Hepatocyte (in vitro differentiated cells): Measurements from ENCODE around the gene PLCH2. TPM values are rescaled to one million over a fixed set of nuclear protein-coding genes. Genes with fewer than 3 reads are reported as not detected.
A peak's percentile ranks its signal among the peaks of the same experiment; 100 is the strongest.

Experiments
- DNase-seq: peaks from one replicate; pipeline ENCODE4 v3.0.0-alpha.2; 2016; ENCODE audit warnings: low spot score
- H2AFZ ChIP-seq: fragments of 200-600 bp; sonication (generic); 2 replicates; pipeline ENCODE4 v1.6.0; 2016; ENCODE audit warnings: antibody characterized with exemption, mild to moderate bottlenecking
- H3K27ac ChIP-seq: fragments of 200-600 bp; sonication (generic); 2 replicates; pipeline ENCODE4 v1.5.1; 2016; ENCODE audit warnings: mild to moderate bottlenecking
- H3K27me3 ChIP-seq: fragments of 200-600 bp; sonication (generic); 2 replicates; pipeline ENCODE4 v1.6.1; 2016
- H3K36me3 ChIP-seq: fragments of 200-600 bp; sonication (generic); replicated peaks from 2 replicates; pipeline ENCODE4 v1.5.1; 2016; ENCODE audit warnings: low read depth; ENCODE audit not compliant: insufficient read depth
- H3K4me1 ChIP-seq: fragments of 200-600 bp; sonication (generic); 2 replicates; pipeline ENCODE4 v1.5.1; 2016; ENCODE audit warnings: mild to moderate bottlenecking, moderate library complexity; ENCODE audit not compliant: insufficient read depth
- H3K4me2 ChIP-seq: fragments of 200-600 bp; sonication (generic); 2 replicates; pipeline ENCODE4 v1.6.0; 2016
- H3K4me3 ChIP-seq: fragments of 200-600 bp; sonication (generic); 2 replicates; pipeline ENCODE4 v1.5.1; 2016; ENCODE audit warnings: mild to moderate bottlenecking
- H3K79me2 ChIP-seq: fragments of 200-600 bp; sonication (generic); 2 replicates; pipeline ENCODE4 v1.6.0; 2017; ENCODE audit warnings: mild to moderate bottlenecking
- H3K9me2 ChIP-seq: fragments of 200-600 bp; sonication (generic); replicated peaks from 2 replicates; pipeline ENCODE4 v1.6.0; 2017; ENCODE audit warnings: mild to moderate bottlenecking; ENCODE audit not compliant: insufficient read depth
- H3K9me3 ChIP-seq: fragments of 200-600 bp; sonication (generic); 2 replicates; pipeline ENCODE4 v1.5.1; 2016; ENCODE audit warnings: low read depth, mild to moderate bottlenecking
- H4K20me1 ChIP-seq: fragments of 200-600 bp; sonication (generic); 2 replicates; pipeline ENCODE4 v1.6.0; 2016; ENCODE audit warnings: mild to moderate bottlenecking; ENCODE audit not compliant: insufficient read depth, poor library complexity, severe bottlenecking
- EZH2 ChIP-seq: fragments of 200-600 bp; sonication (generic); IDR thresholded peaks from 2 replicates; pipeline ENCODE4 v1.6.1; 2016; ENCODE audit warnings: antibody characterized with exemption, mild to moderate bottlenecking, borderline replicate concordance
- EZH2phosphoT487 ChIP-seq: fragments of 200-600 bp; sonication (generic); IDR thresholded peaks from one replicate; pipeline ENCODE4 v1.6.1; 2018; ENCODE audit warnings: antibody characterized with exemption, mild to moderate bottlenecking, low read depth, moderate library complexity; ENCODE audit not compliant: unreplicated experiment, severe bottlenecking
- WGBS: methylation state at CpG from one replicate; pipeline ENCODE4 v1.1.6; 2016; ENCODE audit warnings: low lambda C conversion rate; ENCODE audit errors: missing lambda C conversion rate; 5-methylcytosine and 5-hydroxymethylcytosine counted together
- polyA plus RNA-seq: library from polyadenylated mRNA; unstranded; fragments of >200 nt; fragmentation: Nextera tagmentation; extraction: Ambion mirVana; gene quantifications from 2 replicates; pipeline ENCODE4 v1.2.1, GENCODE V29; 2016
- total RNA-seq: library from RNA; depleted of rRNA; stranded (reverse); fragments of >200 nt; gene quantifications from 2 replicates; pipeline ENCODE4 v1.2.3, GENCODE V29; 2014
- TF ChIP-seq, protein P1 (sequence below): fragments of 200-600 bp; sonication (generic); IDR thresholded peaks from 2 replicates; pipeline ENCODE4 v1.5.1; 2016; ENCODE audit warnings: antibody characterized with exemption, mild to moderate bottlenecking; ENCODE audit not compliant: poor library complexity

Gene PLCH2
- total and polyA plus RNA-seq, 2 experiments from 2014 or later: 1.3 to 3.4 TPM

DNA sequence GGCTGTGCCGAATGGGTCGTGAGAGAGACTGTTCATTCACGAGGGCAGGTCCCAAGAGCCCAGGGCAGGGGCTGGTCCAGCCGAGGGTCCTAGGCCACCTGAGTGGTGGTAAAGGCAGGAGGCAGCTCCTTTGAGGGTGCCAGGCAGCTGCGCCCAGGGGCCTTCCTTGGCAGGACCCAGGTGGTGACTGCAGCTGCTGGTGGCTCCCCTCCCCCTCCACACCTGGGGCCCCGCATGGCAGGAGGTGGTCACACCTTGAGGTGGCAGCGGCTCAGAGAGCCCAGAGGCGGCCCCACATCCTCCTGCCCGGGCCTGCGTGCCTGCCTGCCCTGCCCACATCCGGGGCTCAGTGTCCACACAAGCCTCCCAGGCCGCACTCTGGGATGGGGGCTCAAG lies 9.8 kb upstream of the PLCH2 start:
- H3K27me3 ChIP-seq: peaks cover 10% of the 10 kb centered on the region

DNA sequence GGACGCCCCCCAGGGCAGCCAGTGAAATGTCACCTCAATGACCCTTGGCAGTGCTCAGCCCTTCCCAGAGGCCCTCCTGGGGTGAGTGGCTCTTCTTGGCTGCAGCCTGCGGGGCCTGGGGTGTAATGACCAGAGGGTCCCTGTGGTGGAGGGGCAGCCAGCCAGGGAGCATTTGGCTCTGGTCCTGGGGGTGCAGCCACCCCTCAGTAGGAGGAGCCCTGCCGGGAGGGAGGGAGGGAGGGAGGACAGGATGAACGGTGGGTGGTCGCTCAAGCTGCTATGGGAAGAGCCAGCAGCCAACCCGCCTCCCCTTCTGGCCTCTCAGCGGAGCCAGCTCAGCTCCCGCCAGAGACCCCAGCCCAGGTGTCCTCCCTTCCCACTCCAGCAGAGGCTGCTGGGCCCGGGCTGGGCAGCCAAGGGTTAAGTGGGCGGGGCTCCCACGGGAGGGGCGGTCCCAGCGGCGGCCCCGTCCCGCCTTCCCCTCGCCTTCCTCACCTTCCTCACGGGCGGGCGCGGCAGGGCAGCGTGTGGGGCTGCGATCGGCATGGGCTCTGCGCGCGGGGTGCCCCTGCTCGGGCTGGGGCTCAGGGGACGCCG lies 9.0 kb upstream of the PLCH2 start:
- H3K27ac ChIP-seq: no peak overlapping the region
- H3K79me2 ChIP-seq: no peaks in the 10 kb centered on the region
- DNase-seq: no peak
- H3K4me3 ChIP-seq: no peak overlapping the region
- 16% methylated on average over 23 of the region's 30 CpGs for WGBS
- H4K20me1 ChIP-seq: no peaks in the 10 kb centered on the region
- H3K4me1 ChIP-seq: no peaks in the 10 kb centered on the region
- no peaks in the 10 kb centered on the region for H3K9me2 ChIP-seq
- H3K4me2 ChIP-seq: no peak overlapping the region
- no peak overlapping the region for H2AFZ ChIP-seq
- H3K27me3 ChIP-seq: peaks cover 10% of the 10 kb centered on the region
- H3K36me3 ChIP-seq: no peaks in the 10 kb centered on the region
- TF ChIP-seq EZH2: no peak
- TF ChIP-seq EZH2phosphoT487: no peak
- TF ChIP-seq, protein P1, sequence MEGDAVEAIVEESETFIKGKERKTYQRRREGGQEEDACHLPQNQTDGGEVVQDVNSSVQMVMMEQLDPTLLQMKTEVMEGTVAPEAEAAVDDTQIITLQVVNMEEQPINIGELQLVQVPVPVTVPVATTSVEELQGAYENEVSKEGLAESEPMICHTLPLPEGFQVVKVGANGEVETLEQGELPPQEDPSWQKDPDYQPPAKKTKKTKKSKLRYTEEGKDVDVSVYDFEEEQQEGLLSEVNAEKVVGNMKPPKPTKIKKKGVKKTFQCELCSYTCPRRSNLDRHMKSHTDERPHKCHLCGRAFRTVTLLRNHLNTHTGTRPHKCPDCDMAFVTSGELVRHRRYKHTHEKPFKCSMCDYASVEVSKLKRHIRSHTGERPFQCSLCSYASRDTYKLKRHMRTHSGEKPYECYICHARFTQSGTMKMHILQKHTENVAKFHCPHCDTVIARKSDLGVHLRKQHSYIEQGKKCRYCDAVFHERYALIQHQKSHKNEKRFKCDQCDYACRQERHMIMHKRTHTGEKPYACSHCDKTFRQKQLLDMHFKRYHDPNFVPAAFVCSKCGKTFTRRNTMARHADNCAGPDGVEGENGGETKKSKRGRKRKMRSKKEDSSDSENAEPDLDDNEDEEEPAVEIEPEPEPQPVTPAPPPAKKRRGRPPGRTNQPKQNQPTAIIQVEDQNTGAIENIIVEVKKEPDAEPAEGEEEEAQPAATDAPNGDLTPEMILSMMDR: no peak
- H3K9me3 ChIP-seq: no peaks in the 10 kb centered on the region

More for the DNA sequence above, 9.8 kb upstream of the PLCH2 start:
- Histone ChIP-seq H3K79me2 (no peaks in the 10 kb centered on the region), H3K4me1 (no peaks in the 10 kb centered on the region), H3K4me2 (no peak overlapping the region), H3K36me3 (no peaks in the 10 kb centered on the region), H3K9me2 (no peaks in the 10 kb centered on the region), H4K20me1 (no peaks in the 10 kb centered on the region), H3K9me3 (no peaks in the 10 kb centered on the region), H3K27ac (no peak overlapping the region), H2AFZ (no peak overlapping the region), H3K4me3 (no peak overlapping the region)
- no peak for DNase-seq
- 73% methylated on average over 12 of the region's 12 CpGs for WGBS
- no peak for TF ChIP-seq EZH2
- TF ChIP-seq EZH2phosphoT487: no peak

DNA sequence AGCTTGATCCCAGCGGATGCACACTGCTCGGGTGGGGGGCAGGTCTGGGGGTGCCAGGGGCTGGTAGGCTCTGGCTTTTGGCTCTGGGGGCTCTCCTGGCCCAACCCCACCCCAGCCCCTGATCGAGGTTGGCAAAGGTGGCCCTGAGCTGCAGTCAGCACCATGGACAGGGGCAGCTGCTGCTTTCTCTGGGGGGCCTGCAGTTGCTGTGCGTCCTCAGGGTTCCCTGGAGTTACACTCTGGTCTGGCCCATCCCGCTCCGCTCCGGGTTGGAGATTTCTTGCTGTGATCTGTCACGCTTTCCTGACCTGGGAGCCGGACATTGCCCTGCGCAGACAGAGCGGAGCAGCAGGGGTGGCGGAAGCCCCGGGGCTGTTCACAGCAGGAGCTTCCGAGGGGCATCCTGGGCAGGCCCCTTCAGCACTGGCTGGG lies 8.0 kb upstream of the PLCH2 start:
- H3K9me3 ChIP-seq: no peaks in the 10 kb centered on the region
- no peaks in the 10 kb centered on the region for H3K9me2 ChIP-seq
- WGBS: 45% methylated on average over 10 of the region's 14 CpGs
- H3K36me3 ChIP-seq: no peaks in the 10 kb centered on the region
- peaks cover 10% of the 10 kb centered on the region for H3K27me3 ChIP-seq
- H3K4me3 ChIP-seq: no peak overlapping the region
- TF ChIP-seq EZH2phosphoT487 (no peak), EZH2 (no peak)
- TF ChIP-seq, protein P1: no peak
- DNase-seq: peak; percentile 70
- H3K27ac ChIP-seq: no peak overlapping the region
- H2AFZ ChIP-seq: no peak overlapping the region
- H3K79me2 ChIP-seq: no peaks in the 10 kb centered on the region
- no peaks in the 10 kb centered on the region for H4K20me1 ChIP-seq
- no peak overlapping the region for H3K4me2 ChIP-seq
- H3K4me1 ChIP-seq: no peaks in the 10 kb centered on the region

DNA sequence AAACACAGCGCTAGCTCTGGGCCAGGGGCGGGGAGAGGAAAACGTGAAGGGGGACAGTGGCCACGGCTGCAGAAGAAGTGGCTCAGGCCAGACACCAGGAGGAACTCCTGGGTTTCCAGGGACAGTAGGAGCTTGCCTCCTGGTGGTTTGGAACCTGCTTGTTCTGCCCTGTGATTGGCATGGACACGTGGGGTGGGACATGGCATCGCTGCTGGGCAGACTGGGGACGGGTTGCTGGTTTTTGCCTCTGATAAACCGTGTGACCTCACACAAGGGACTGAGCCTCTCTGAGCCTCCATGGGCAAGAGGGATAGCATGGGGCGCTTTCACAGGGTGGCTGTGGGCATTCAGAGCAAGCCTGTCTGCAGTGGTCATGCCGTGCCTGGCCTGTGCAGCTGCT lies 7.5 kb upstream of the PLCH2 start:
- TF ChIP-seq, protein P1: no peak
- TF ChIP-seq EZH2 (no peak), EZH2phosphoT487 (no peak)
- Histone ChIP-seq H3K4me1 (no peaks in the 10 kb centered on the region), H3K36me3 (no peaks in the 10 kb centered on the region), H3K79me2 (no peaks in the 10 kb centered on the region), H3K4me2 (no peak overlapping the region), H3K9me3 (no peaks in the 10 kb centered on the region), H4K20me1 (no peaks in the 10 kb centered on the region), H3K27me3 (peaks cover 10% of the 10 kb centered on the region), H3K9me2 (no peaks in the 10 kb centered on the region), H2AFZ (no peak overlapping the region), H3K4me3 (no peak overlapping the region), H3K27ac (no peak overlapping the region)
- DNase-seq: no peak
- 68% methylated on average over 10 of the region's 10 CpGs for WGBS
